SU-DHL-6 (cell line): ENCODE data around the gene BRIP1.

Source experiments
- CTCF ChIP-seq: fragments of 200-600 bp; sonication (generic); IDR thresholded peaks from one replicate; pipeline ENCODE4 v1.5.1; 2017; ENCODE audit warnings: antibody characterized with exemption, mild to moderate bottlenecking, low read length, moderate library complexity; ENCODE audit not compliant: insufficient read depth, poor library complexity, severe bottlenecking
- EZH2phosphoT487 ChIP-seq: fragments of 200-600 bp; sonication (generic), shearing (Covaris generic); conservative IDR thresholded peaks from 2 replicates; pipeline ENCODE4 v1.6.1; 2018; ENCODE audit warnings: mild to moderate bottlenecking, antibody characterized with exemption, low read length, moderate library complexity, mixed read lengths

DNA sequence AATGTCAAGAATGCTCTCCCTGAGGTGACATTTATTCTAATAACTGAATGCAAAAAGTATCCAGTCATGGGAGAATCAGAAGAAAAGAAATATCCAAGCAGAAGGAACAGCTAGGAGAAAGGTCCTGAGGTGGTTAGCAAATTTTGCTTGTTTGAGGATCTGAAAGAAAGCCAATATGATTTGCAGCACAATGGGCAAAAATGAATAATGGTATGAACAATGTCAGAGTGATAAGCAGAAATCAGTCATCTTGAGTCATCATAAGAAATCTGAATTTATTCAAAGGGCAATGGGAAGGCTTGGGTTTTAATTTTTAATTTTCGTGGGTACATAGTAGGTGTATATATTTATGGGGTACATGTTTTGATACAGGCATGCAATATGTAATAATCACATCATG is 68.5 kb downstream of the BRIP1 start:
- TF ChIP-seq CTCF (no peak), EZH2phosphoT487 (no peak)
